GM13977 (cell line): ENCODE measurements around the gene ZFPM1.

Experiments
- DNase-seq: peaks from one replicate; pipeline ENCODE4 v3.0.0; 2012; ENCODE audit warnings: low spot score
- CTCF ChIP-seq: IDR thresholded peaks from 2 replicates; pipeline ENCODE4 v1.5.1; 2012; ENCODE audit warnings: mild to moderate bottlenecking, control low read depth; ENCODE audit not compliant: insufficient read depth; ENCODE audit errors: extremely low read depth, missing control alignments
- in situ Hi-C: fragments of 300-500 bp; cut with MboI; formaldehyde crosslinking; loops from one replicate; pipeline ENCODE4 v1.12.0; 2022; ENCODE audit warnings: low sequenced_read_pairs, low pct_unique_long_range_greater_than_20kb, mixed read lengths, inconsistent platforms; ENCODE audit not compliant: unreplicated experiment

The ZFPM1 gene

DNA sequence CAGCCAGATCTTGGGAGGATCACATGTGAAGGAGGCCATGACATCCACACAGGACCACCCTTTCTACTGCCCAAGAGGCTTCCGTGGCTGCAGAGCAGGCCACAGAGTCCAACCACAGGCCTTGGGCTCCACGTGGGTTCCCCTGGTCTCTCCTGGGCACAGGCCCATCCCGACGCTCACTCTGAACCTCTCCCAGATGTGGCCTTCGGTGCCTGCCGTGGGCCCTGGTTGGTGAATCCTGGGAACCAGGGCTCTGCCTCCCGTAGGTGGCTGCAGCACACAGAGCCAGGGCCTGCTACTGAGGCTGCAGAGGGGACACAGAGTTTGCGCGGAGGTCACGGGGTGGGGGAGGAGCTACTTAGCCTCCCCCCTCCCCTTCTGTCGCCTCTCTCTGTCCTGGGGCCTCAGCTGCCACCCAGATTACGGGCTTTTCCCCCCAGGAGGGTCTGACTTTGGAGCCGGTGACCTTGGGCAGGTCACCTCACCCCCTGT is 55.3 kb downstream of the ZFPM1 start:
- TF ChIP-seq CTCF: no peak
- in situ Hi-C loops: no loop called here

GRCh38 chr16:88508868-88509748 is 56.0 kb downstream of the ZFPM1 start:
- in situ Hi-C loops: no loop called here
- TF ChIP-seq CTCF: no peak
- no peak for DNase-seq

More for the DNA sequence above, 55.3 kb downstream of the ZFPM1 start:
- no peak for DNase-seq

DNA sequence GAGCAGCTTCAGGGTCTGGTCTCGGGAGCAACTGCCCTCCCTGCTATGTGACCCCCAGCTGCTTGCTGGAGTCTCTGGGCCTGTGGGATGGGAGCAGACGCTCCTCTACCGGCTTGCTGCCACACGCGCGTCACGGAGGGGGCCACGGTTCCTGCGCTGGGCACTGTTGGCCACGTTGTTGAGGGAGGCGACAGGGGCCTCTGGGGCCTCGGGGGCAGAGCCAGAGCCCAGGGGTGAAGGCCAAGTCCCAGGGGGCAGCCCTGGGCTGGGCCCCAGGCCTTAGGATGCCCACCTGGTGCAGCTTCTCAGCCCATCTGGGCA is 56.6 kb downstream of the ZFPM1 start:
- in situ Hi-C loops: no loop called here
- no peak for TF ChIP-seq CTCF

DNA sequence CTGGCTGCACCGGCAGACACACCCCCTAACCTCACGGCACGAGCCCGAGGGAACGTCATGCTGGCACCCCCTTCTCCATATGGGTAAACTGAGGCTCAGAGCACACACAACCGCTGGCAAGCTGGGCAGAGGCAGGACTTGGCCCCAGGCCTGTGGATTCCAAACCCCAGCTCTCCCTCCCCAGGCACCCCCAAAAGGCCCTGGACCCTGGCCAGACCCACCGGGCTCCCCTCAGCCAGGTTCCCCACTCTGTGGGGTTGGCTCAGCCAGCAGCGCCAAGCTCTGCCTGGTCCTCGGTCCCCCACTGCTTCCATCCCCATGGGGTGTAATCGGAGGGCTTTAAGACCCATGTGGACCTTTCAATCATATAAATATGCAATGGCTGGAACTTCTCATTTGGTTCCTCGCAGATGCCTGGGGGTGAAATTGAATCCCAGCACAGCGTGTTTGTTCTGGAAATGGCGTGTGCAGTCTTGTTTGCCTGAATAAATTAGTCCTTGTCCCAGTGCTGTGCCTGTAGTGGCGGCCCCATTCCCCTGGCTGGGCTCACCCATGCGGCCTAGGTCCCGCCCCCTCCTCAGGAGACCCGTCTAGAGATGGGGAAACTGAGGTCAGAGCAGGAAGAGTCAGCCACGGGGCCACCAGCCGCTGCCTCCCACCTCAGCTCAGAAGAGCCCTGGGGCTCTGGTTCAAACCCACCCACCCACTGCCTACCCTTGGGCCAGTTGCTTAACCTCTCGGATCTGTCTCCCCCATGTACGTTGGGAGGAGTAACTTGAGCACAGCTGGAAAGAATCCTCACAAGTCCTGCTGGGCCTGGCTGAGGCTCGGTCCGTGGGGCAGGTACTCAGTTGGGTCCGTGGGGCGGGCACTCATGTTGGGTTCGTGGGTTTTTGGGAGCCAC is 57.3 kb downstream of the ZFPM1 start:
- no peak for TF ChIP-seq CTCF
- in situ Hi-C loops: no loop called here
- DNase-seq: no peak

More for the DNA sequence above, 56.6 kb downstream of the ZFPM1 start:
- no peak for DNase-seq

DNA sequence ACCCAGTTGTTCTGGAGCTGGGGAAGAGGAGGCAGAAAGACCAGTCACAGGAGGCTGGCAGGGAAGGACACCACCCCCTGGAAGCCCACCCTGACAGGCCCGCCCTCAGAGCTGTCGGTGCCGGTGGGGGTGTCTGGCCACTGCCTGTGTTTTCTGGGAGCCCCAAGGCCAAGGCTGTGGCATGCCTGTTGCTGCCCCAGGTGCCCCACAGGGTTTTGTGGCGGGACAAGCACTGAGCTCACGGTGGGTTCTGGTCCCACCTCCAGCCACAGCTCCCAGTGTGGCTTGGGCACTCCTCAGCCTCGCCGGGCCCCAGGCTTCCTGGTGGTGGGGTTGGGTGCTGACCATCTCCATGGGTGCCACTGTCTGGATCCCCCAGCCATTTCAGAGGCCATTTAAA is 58.0 kb downstream of the ZFPM1 start:
- in situ Hi-C loops: no loop called here
- DNase-seq: no peak
- TF ChIP-seq CTCF: no peak

DNA sequence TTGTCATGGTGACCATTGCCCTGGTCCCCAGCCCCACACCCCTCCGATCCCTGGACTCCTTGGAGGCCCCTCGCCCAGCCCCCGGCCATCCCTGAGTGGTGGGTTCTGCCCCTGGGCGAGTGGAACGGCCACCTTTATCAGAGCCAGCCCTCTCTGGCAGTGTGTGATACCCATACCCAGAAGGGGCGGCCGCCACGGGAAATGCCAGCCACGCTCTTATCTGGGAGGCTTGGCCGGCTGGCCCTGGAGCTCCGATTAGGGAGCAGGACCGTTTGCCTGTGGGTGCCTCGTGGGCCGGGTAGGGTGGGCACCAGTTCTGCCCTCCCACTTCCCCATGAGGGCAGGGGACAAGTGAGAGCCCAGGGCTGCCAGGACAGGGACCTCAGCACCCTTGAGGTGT is 58.8 kb downstream of the ZFPM1 start:
- in situ Hi-C loops: no loop called here
- no peak for DNase-seq
- no peak for TF ChIP-seq CTCF
